NCI-H510A treated with DMSO at 0.1 percent for 48 hours (cell line): ENCODE measurements around the gene MIPOL1.

ENCODE experiments used
- DNase-seq: peaks from one replicate; lab custom pipeline; 2025; lab: John Stamatoyannopoulos, UW

The MIPOL1 gene

GRCh38 chr14:37587131-37587803 is 389.5 kb downstream of the MIPOL1 start:
- DNase-seq, result peak; percentile 69

- DNase-seq, result peak; percentile 69
These were observed 390.3 kb downstream of the MIPOL1 start for GRCh38 chr14:37587881-37588666.

GRCh38 chr14:37588667-37588955 is 390.9 kb downstream of the MIPOL1 start:
- DNase-seq, result peak; percentile 69

- DNase-seq, result peak; percentile 67
These were observed 391.4 kb downstream of the MIPOL1 start for GRCh38 chr14:37588956-37589714.

- DNase-seq, result peak; percentile 62
These were observed 392.1 kb downstream of the MIPOL1 start for GRCh38 chr14:37589715-37590427.

GRCh38 chr14:37590428-37591139 is 392.8 kb downstream of the MIPOL1 start:
- DNase-seq, result peak; percentile 64

- peak; percentile 50 for DNase-seq
These were observed 393.7 kb downstream of the MIPOL1 start for GRCh38 chr14:37591311-37591940.

- DNase-seq, result peak; percentile 58
These were observed 394.3 kb downstream of the MIPOL1 start for GRCh38 chr14:37591941-37592481.

- DNase-seq, result peak; percentile 58
These were observed 395.0 kb downstream of the MIPOL1 start for GRCh38 chr14:37592482-37593408.

GRCh38 chr14:37593511-37594237 is 395.9 kb downstream of the MIPOL1 start:
- DNase-seq, result peak; percentile 47

- DNase-seq, result peak; percentile 89
These were observed 396.7 kb downstream of the MIPOL1 start for GRCh38 chr14:37594238-37594970.

GRCh38 chr14:37594971-37595808 is 397.5 kb downstream of the MIPOL1 start, which contains the start of the genes FOXA1 and TTC6:
FOXA1 (minus strand) TSS chr14:37595249; CDS start chr14:37594972, 277 bp downstream.
TTC6 (plus strand) TSS chr14:37595629; CDS start chr14:37622065, 26,436 bp downstream.
- DNase-seq, result peak; percentile 87

- DNase-seq, result peak; percentile 93
These were observed 398.3 kb downstream of the MIPOL1 start for GRCh38 chr14:37595809-37596621.

- DNase-seq, result no peak
These were observed 399.2 kb downstream of the MIPOL1 start for GRCh38 chr14:37596790-37597472.

GRCh38 chr14:37597538-37597913 is 399.8 kb downstream of the MIPOL1 start:
- no peak for DNase-seq
